Activated CD8-positive, alpha-beta memory T cell treated with anti-CD3 and anti-CD28 coated beads, Interleukin-2, amount 50 U/mL, for 48 hours (primary cell): ENCODE results near the gene DNAH9.

Experiments
- DNase-seq: peaks from one replicate; pipeline ENCODE4 v3.0.0-alpha.2; 2020

The DNAH9 gene

GRCh38 chr17:11690681-11691080, 92.4 kb downstream of the DNAH9 start:
- DNase-seq, result no peak

- DNase-seq, result no peak
These were observed 94.4 kb downstream of the DNAH9 start for GRCh38 chr17:11692688-11693087.

GRCh38 chr17:11693284-11693683, 95.0 kb downstream of the DNAH9 start:
- no peak for DNase-seq

GRCh38 chr17:11700668-11701067, 102.4 kb downstream of the DNAH9 start:
- no peak for DNase-seq

GRCh38 chr17:11701911-11702310, 103.6 kb downstream of the DNAH9 start:
- no peak for DNase-seq

DNA sequence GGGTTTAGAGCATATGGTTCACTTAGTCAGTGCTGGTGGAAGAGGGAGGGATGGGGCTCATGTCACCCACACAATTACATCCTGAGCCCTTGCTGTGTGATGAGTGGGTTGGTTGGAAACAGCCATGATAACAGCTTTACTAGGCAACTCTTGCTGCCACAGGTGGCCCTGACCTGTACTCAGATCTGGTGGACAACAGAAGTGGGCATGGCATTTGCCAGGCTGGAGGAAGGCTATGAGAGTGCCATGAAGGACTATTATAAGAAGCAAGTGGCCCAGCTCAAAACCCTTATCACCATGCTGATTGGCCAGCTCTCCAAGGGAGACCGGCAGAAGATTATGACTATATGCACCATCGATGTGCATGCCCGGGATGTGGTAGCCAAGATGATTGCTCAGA, 105.8 kb downstream of the DNAH9 start:
- no peak for DNase-seq

DNA sequence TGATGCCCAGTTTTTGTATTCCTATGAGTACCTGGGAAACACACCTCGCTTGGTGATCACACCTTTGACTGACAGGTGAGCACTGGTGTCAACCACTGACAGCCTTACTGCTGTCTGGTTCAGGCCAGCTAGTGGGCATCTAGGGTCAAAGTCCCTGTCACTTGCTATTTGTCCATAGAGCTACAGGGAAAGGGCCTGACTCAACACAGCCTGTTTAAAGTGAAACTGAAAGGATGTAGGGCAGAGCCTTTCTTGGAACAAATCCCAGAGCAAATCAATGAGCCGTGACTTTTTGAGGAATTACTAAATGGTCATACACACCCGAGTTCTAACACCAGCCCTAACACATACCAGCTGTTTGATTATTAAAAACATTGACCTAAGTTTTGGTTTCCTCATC, 106.8 kb downstream of the DNAH9 start:
- DNase-seq, result no peak

GRCh38 chr17:11707586-11707985, 109.3 kb downstream of the DNAH9 start:
- DNase-seq, result no peak

- DNase-seq, result no peak
These were observed 114.2 kb downstream of the DNAH9 start for GRCh38 chr17:11712456-11712855.

GRCh38 chr17:11719203-11719602, 120.9 kb downstream of the DNAH9 start:
- no peak for DNase-seq

DNA sequence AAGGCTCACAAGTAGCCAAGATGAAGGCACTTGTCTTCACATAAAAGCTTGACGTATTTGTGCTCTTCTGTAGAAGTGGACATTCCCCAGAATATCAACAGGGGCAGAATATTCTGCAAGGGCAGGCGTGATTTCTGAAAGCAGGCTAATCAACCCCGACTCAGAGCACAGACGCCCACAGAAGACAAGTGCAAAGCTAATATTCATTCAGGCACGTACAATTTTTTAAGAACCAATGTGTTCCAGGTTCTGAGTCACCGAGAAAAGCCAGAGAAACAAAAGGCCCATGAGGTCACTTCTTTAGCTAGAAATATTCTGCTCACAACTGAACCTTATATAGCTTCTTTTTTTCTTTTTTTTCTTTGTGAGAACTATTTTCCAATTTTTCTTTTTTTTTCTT, 121.6 kb downstream of the DNAH9 start:
- DNase-seq, result no peak

GRCh38 chr17:11720816-11721215, 122.5 kb downstream of the DNAH9 start:
- DNase-seq, result no peak

DNA sequence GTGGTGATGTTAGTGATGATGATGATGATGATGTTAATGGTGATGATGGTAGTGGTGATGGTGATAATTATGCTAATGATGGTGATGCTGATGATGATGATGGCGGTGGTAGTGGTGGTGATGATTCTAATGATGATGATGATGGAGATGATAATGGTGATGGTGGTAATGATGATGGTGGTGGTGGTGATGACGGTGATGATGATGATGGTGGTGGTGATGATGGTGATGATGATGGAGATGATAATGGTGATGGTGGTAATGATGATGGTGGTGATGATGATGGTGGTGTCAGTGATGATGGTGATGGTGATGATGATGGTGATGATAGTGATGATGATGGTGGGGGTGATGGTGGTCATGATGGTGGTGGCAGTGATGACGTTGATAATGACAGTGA, 132.5 kb downstream of the DNAH9 start:
- no peak for DNase-seq

DNA sequence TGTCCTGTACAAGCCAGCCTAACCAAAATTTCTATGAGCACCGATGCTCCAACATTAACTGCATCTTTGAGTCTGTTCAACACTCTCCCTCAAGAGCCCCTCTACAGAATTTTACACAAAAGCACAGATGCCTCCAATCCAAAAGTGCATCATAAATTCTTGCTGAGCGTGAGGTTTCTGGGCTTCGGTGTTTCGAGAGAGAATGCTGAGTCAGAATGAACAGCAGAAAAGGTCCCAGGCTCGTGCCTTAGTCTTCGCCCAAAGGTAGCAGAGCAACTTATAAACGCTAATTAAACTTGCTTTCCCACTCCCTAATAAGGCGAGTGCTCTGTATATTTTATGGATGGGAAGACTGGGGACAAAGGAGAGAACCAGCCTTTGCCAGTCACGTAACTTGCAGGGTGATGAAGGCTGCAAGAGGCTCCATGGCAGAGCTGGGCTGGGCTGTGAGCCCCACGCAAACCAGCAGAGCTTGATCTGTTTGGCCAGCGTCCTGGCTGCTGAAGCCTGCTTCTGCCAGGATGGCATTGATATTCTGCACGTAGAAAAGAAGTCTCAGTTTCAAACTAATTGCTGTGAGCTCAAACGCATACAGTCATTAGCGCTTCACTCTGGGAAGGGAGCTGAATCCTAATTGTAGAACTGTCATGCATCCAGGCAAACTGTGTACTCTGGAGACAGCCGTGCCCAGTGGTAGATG, 138.5 kb downstream of the DNAH9 start:
- DNase-seq, result no peak

- no peak for DNase-seq
These were observed 139.0 kb downstream of the DNAH9 start for GRCh38 chr17:11737313-11737679.

DNA sequence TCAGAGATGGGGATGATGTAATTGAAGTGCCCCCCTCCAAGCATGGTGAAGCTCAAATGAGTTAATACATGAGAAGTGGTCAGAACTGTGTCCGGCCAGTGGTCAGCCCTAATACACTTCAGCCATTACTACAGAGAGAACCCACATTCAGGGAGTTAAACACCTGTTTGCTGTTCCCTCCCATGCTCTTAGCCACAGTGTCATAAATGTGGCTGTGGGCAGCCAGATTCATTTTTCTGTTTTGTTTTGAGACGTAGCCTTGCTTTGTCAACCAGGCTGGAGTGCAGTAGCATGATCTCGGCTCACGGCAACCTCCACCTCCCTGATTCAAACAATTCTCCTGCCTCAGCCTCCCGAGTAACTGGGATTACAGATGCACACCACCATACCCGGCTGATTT, 139.9 kb downstream of the DNAH9 start:
- DNase-seq, result no peak

DNA sequence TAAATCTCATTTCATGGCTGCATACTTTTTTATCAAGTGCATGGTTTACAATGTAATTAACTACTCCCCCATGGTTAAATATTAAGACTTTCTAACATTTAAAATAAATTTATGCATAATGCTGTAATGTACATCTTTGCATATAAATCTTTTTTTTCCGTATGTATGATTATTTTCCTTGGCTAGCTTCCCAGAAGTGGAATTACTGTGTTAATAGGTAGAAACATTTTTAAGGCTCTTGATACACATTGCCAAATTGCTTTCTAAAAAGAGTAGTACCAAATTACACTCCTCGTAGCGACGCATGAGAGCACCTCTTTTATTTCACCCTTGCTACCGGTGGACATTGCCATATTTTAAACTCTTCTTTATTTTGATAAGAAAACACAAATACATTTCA, 141.1 kb downstream of the DNAH9 start:
- no peak for DNase-seq

DNA sequence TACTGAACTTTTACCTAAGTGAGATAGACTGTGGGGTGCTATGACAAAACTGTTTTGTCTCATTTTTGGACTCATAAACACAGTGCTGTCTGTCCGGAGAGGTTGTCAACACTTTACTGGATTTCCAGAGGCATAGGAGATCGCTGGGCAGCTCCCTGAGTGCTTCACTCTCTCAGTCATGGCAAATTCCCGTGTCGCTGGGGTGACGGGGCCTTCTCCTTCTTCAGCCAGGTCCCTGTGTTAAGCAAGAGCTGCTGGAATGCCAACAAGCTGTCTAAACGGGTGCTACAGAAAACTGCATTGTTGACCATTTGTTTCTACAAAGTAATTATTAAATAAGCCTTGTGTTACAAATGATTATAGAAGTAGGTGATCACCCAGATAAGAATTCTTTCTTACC, 141.6 kb downstream of the DNAH9 start:
- no peak for DNase-seq

- no peak for DNase-seq
These were observed 144.6 kb downstream of the DNAH9 start for GRCh38 chr17:11742886-11743285.

DNA sequence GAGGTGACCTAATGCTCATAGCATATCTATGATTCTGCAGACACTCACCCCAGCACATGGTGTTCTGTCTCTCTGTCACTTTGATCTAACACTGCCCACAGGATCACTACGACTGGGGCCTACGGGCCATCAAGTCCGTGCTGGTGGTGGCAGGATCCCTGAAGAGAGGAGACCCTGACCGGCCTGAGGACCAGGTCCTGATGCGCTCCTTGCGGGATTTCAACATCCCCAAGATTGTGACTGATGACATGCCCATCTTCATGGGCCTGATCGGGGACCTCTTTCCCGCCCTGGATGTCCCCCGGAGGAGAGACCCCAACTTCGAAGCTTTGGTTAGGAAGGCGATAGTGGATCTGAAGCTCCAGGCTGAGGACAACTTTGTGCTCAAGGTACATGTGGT, 146.4 kb downstream of the DNAH9 start:
- no peak for DNase-seq

GRCh38 chr17:11747441-11747840, 149.2 kb downstream of the DNAH9 start:
- DNase-seq, result no peak

DNA sequence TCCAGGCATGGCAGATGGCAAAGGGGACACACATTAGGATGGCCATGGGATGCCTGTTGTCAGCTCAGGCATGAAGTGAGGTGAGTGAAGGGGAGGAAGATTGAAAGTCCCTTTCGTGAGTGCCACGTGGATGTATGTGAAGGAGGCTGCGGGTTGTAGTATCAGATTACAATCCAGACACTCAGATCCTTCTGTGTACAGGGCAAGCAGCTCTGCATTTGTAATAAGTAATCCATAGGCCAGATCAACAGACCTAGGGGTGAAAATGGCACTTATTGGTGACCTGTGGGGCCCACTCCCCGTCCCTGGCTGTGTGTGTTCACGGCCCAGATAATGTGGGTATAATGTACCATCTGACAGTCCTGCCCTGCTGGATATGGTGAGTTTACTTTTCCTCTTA, 159.5 kb downstream of the DNAH9 start:
- DNase-seq, result no peak

GRCh38 chr17:11768106-11768505, 169.8 kb downstream of the DNAH9 start:
- DNase-seq, result no peak

GRCh38 chr17:11768981-11769380, 170.7 kb downstream of the DNAH9 start:
- no peak for DNase-seq

DNA sequence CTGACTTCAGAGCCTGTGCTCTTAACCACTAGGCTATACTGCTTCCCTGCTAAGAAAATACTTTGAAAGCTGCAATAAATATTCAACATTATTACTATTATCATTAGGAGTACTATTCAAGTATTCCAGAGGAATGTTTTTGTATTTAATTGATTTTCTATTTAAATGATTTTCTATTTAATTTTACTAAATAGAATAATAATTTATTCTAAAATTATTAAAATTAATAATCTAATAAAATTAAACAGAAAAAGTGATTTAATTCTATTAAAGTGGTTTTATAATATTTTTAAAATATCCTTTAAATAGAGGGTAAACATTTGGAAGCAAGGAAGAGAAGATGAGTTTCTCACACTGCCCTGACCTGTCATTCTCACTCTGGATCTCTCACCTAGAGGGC, 173.8 kb downstream of the DNAH9 start:
- DNase-seq, result no peak

DNA sequence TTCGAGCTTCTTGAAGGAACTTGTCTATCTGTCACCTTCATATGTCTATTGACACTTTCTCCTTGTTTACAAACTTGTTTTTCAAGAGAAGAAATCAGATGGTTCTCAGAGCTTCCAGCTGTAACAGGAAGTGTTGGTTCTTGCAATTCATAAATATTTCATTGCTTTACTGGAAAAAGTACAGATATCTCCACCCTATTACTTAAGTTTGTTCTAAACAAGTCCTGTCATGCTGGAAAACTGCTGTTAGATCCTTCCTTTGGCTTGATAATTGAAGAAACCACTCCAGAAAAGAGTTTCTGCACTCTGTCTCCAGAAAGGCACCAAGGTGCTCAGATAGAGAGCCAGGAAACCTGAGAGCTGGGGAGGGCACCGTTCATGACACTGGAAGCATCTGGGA, 181.6 kb downstream of the DNAH9 start:
- DNase-seq, result no peak
